Measurements from ENCODE around the gene RIPK1.
"Not testable (repeated sequence)": the region's sequence is repeated elsewhere in the genome, so short reads cannot be mapped to it uniquely, and the experiment has no call there.

The RIPK1 gene

GRCh38 chr6:3068329-3069214 is at the start of gene RIPK1:
Gene RIPK1 (plus strand): TSS chr6:3068494. CDS start chr6:3076824, 8,330 bp downstream.
- FAIRE-seq = no peak

- no peak for FAIRE-seq
Measured at GRCh38 chr6:3019065-3019464, 49.2 kb upstream of the RIPK1 start.

GRCh38 chr6:3019749-3020320 is 48.5 kb upstream of the RIPK1 start:
- no peak for FAIRE-seq

- not testable (repeated sequence) for FAIRE-seq
Measured at GRCh38 chr6:3020976-3021598, 47.2 kb upstream of the RIPK1 start.

GRCh38 chr6:3022765-3023662 is 45.3 kb upstream of the RIPK1 start:
- no peak for FAIRE-seq

- no peak for FAIRE-seq
Measured at GRCh38 chr6:3023663-3024483, 44.4 kb upstream of the RIPK1 start.

GRCh38 chr6:3026791-3027626 is 41.3 kb upstream of the RIPK1 start:
- no peak for FAIRE-seq

- not testable (repeated sequence) for FAIRE-seq
Measured at GRCh38 chr6:3028156-3028555, 40.1 kb upstream of the RIPK1 start.

GRCh38 chr6:3031857-3032640 is 36.2 kb upstream of the RIPK1 start:
- FAIRE-seq = no peak

GRCh38 chr6:3032986-3033385 is 35.3 kb upstream of the RIPK1 start:
- no peak for FAIRE-seq

- no peak for FAIRE-seq
Measured at GRCh38 chr6:3033652-3034051, 34.6 kb upstream of the RIPK1 start.

GRCh38 chr6:3035397-3035796 is 32.9 kb upstream of the RIPK1 start:
- no peak for FAIRE-seq

- no peak for FAIRE-seq
Measured at GRCh38 chr6:3036861-3037637, 31.2 kb upstream of the RIPK1 start.

GRCh38 chr6:3037638-3038365 is 30.5 kb upstream of the RIPK1 start:
- FAIRE-seq = no peak

GRCh38 chr6:3039384-3039783 is 28.9 kb upstream of the RIPK1 start:
- FAIRE-seq = no peak

GRCh38 chr6:3041147-3041546 is 27.1 kb upstream of the RIPK1 start:
- no peak for FAIRE-seq

- no peak for FAIRE-seq
Measured at GRCh38 chr6:3041606-3042005, 26.7 kb upstream of the RIPK1 start.

GRCh38 chr6:3045369-3045768 is 22.9 kb upstream of the RIPK1 start:
- no peak for FAIRE-seq

- no peak for FAIRE-seq
Measured at GRCh38 chr6:3045777-3046176, 22.5 kb upstream of the RIPK1 start.

Data from TTC549 (cell line).